H9 (cell line): ENCODE measurements around the gene BFSP1. TPM values are rescaled to one million over a fixed set of nuclear protein-coding genes. Genes with fewer than 3 reads are reported as not detected.

ENCODE experiments used
- DNase-seq: peaks from one replicate; pipeline ENCODE4 v3.0.0-alpha.2; 2017
- H2AFZ ChIP-seq: one replicate; pipeline ENCODE4 v1.6.1; 2013; ENCODE audit warnings: mild to moderate bottlenecking, low read length, control low read depth, moderate library complexity
- H2AK5ac ChIP-seq: 2 replicates; pipeline ENCODE4 v1.6.1; 2013; ENCODE audit warnings: low read length, control low read depth, mixed read lengths; ENCODE audit not compliant: insufficient read length
- H2BK120ac ChIP-seq: one replicate; pipeline ENCODE4 v1.6.1; 2013; ENCODE audit warnings: low read depth, mild to moderate bottlenecking, low read length, control low read depth, inconsistent platforms; ENCODE audit not compliant: poor library complexity, severe bottlenecking
- H2BK12ac ChIP-seq: 2 replicates; pipeline ENCODE4 v1.6.1; 2013; ENCODE audit warnings: low read length, control low read depth, mixed read lengths, low read depth; ENCODE audit not compliant: insufficient read length
- H2BK15ac ChIP-seq: 2 replicates; pipeline ENCODE4 v1.6.1; 2013; ENCODE audit warnings: low read depth, low read length, control low read depth
- H2BK20ac ChIP-seq: one replicate; pipeline ENCODE4 v1.6.1; 2013; ENCODE audit warnings: low read depth, mild to moderate bottlenecking, low read length, control low read depth, inconsistent platforms; ENCODE audit not compliant: poor library complexity, severe bottlenecking
- H2BK5ac ChIP-seq: 2 replicates; pipeline ENCODE4 v1.6.1; 2013; ENCODE audit warnings: low read length, control low read depth, mixed read lengths; ENCODE audit not compliant: insufficient read length
- H3K14ac ChIP-seq: 2 replicates; pipeline ENCODE4 v1.6.1; 2013; ENCODE audit warnings: low read length, control low read depth; ENCODE audit not compliant: insufficient read depth
- H3K18ac ChIP-seq: 2 replicates; pipeline ENCODE4 v1.6.1; 2013; ENCODE audit warnings: low read depth, mild to moderate bottlenecking, mixed read lengths, low read length, control low read depth; ENCODE audit not compliant: insufficient read length
- H3K23ac ChIP-seq: 2 replicates; pipeline ENCODE4 v1.6.1; 2013; ENCODE audit warnings: low read length, control low read depth, mixed read lengths, low read depth; ENCODE audit not compliant: insufficient read length
- H3K23me2 ChIP-seq: 2 replicates; pipeline ENCODE4 v1.6.1; 2013; ENCODE audit warnings: low read depth, mild to moderate bottlenecking, mixed read lengths, low read length, control low read depth; ENCODE audit not compliant: insufficient read length, poor library complexity, severe bottlenecking
- H3K27ac ChIP-seq: 2 replicates; pipeline ENCODE4 v1.5.1; 2013; ENCODE audit warnings: low read length, control low read depth, mixed read lengths, low read depth; ENCODE audit not compliant: insufficient read length
- H3K27me3 ChIP-seq: 2 replicates; pipeline ENCODE4 v1.6.1; 2013; ENCODE audit warnings: low read length, control low read depth, inconsistent platforms; ENCODE audit not compliant: insufficient read depth
- H3K4ac ChIP-seq: 2 replicates; pipeline ENCODE4 v1.6.1; 2013; ENCODE audit warnings: low read depth, mild to moderate bottlenecking, control low read depth, inconsistent platforms, low read length, moderate library complexity
- H3K4me1 ChIP-seq: 2 replicates; pipeline ENCODE4 v1.6.1; 2013; ENCODE audit warnings: low read length, control low read depth, inconsistent platforms; ENCODE audit not compliant: insufficient read depth
- H3K4me2 ChIP-seq: 2 replicates; pipeline ENCODE4 v1.6.1; 2013; ENCODE audit warnings: low read length, control low read depth, mixed read lengths; ENCODE audit not compliant: insufficient read length, insufficient read depth
- H3K56ac ChIP-seq: 2 replicates; pipeline ENCODE4 v1.6.1; 2013; ENCODE audit warnings: low read depth, mild to moderate bottlenecking, mixed read lengths, low read length, control low read depth; ENCODE audit not compliant: insufficient read length
- H3K79me1 ChIP-seq: 2 replicates; pipeline ENCODE4 v1.6.1; 2013; ENCODE audit warnings: low read depth, mild to moderate bottlenecking, moderate library complexity, low read length, control low read depth, inconsistent platforms; ENCODE audit not compliant: insufficient read depth, poor library complexity, severe bottlenecking
- H3K79me2 ChIP-seq: 2 replicates; pipeline ENCODE4 v1.6.1; 2013; ENCODE audit warnings: low read length, control low read depth, inconsistent platforms; ENCODE audit not compliant: insufficient read depth
- H3K9ac ChIP-seq: 2 replicates; pipeline ENCODE4 v1.6.1; 2013; ENCODE audit warnings: low read length, control low read depth, mixed read lengths; ENCODE audit not compliant: insufficient read length; ENCODE audit errors: extremely low read depth
- H3K9me3 ChIP-seq: one replicate; pipeline ENCODE4 v1.6.1; 2013; ENCODE audit warnings: low read depth, low read length, inconsistent platforms; ENCODE audit not compliant: control insufficient read depth
- H3T11ph ChIP-seq: one replicate; pipeline ENCODE4 v1.6.1; 2013; ENCODE audit warnings: mild to moderate bottlenecking, low read length, control low read depth, inconsistent platforms
- H4K20me1 ChIP-seq: one replicate; pipeline ENCODE4 v1.6.1; 2013; ENCODE audit not compliant: control insufficient read depth, insufficient read length, insufficient read depth
- H4K5ac ChIP-seq: 2 replicates; pipeline ENCODE4 v1.6.1; 2013; ENCODE audit warnings: low read depth, mild to moderate bottlenecking, mixed read lengths, low read length, control low read depth; ENCODE audit not compliant: insufficient read length
- H4K8ac ChIP-seq: replicated peaks from 2 replicates; pipeline ENCODE4 v1.6.1; 2013; ENCODE audit warnings: low read length, control low read depth, mixed read lengths, low read depth; ENCODE audit not compliant: insufficient read length
- H4K91ac ChIP-seq: 2 replicates; pipeline ENCODE4 v1.6.1; 2013; ENCODE audit warnings: low read depth, mild to moderate bottlenecking, moderate library complexity, mixed read lengths, low read length, control low read depth; ENCODE audit not compliant: insufficient read length
- H3K27ac Mint-ChIP-seq, 3 experiments: 2 replicates in 2 of 3; 3 replicates in 1 of 3; pipeline ENCODE4 v1.8.0; 2020 to 2021; ENCODE audit warnings: mixed read lengths in 3 of 3, mild to moderate bottlenecking in 1 of 3, moderate library complexity in 1 of 3
- H3K27me3 Mint-ChIP-seq: 2 replicates; pipeline ENCODE4 v1.8.0; 2021; ENCODE audit warnings: low read depth, mild to moderate bottlenecking, moderate library complexity, mixed read lengths
- H3K36me3 Mint-ChIP-seq, 3 experiments: 2 replicates in 2 of 3; 3 replicates in 1 of 3; pipeline ENCODE4 v1.8.0; 2020 to 2021; ENCODE audit warnings: low read depth in 3 of 3, mixed read lengths in 3 of 3; ENCODE audit not compliant: insufficient read depth in 1 of 3
- H3K4me1 Mint-ChIP-seq, 2 experiments: 2 replicates each; pipeline ENCODE4 v1.8.0; 2020; ENCODE audit warnings: mixed read lengths in 2 of 2
- H3K4me3 Mint-ChIP-seq, 2 experiments: 2 replicates in 1 of 2; 3 replicates in 1 of 2; pipeline ENCODE4 v1.8.0; 2020 to 2021; ENCODE audit warnings: mild to moderate bottlenecking in 2 of 2, mixed read lengths in 2 of 2, moderate library complexity in 1 of 2
- H3K9me3 Mint-ChIP-seq, 2 experiments: 2 replicates in 1 of 2; 3 replicates in 1 of 2; pipeline ENCODE4 v1.8.0; 2020; ENCODE audit warnings: mild to moderate bottlenecking in 2 of 2, mixed read lengths in 2 of 2, moderate library complexity in 1 of 2
- CTCF ChIP-seq: fragments of 200-600 bp; sonication (generic); conservative IDR thresholded peaks from 3 replicates; pipeline ENCODE4 v1.8.0; 2021; ENCODE audit warnings: antibody characterized with exemption, mild to moderate bottlenecking
- WGBS: extraction: QIAGEN DNeasy Blood & Tissue Kit; methylation state at CpG from one replicate; pipeline ENCODE4 v1.1.7; 2013; ENCODE audit warnings: missing lambda C conversion rate, low lambda C conversion rate, mixed read lengths; ENCODE audit not compliant: insufficient read length; ENCODE audit errors: extremely low coverage; 5-methylcytosine and 5-hydroxymethylcytosine counted together
- total RNA-seq: library from RNA; stranded (reverse); gene quantifications from 2 replicates; pipeline ENCODE4 v1.2.1, GENCODE V29; 2021

BFSP1 gene
- total RNA-seq, 1 experiment from 2014 or later: 9.4 TPM

- Histone ChIP-seq H3K79me1 (no peaks in the 10 kb centered on the region), H4K91ac (no peak overlapping the region), H3K79me2 (no peaks in the 10 kb centered on the region), H3K4me2 (peak overlapping the region; percentile 30), H3K14ac (no peak overlapping the region), H2BK5ac (no peak overlapping the region), H4K20me1 (no peaks in the 10 kb centered on the region), H3K27ac (peak overlapping the region; percentile 79), H2AK5ac (no peak overlapping the region), H3K4ac (no peak overlapping the region), H2BK12ac (no peak overlapping the region), H3K23me2 (no peaks in the 10 kb centered on the region), H3K27me3 (no peaks in the 10 kb centered on the region), H4K5ac (no peak overlapping the region), H3K56ac (no peak overlapping the region), H2AFZ (no peak overlapping the region), H3K9me3 (no peaks in the 10 kb centered on the region), H2BK15ac (no peak overlapping the region), H3K23ac (no peak overlapping the region), H3T11ph (no peak overlapping the region), H2BK20ac (no peak overlapping the region), H3K18ac (no peak overlapping the region), H3K4me1 (peaks cover 5% of the 10 kb centered on the region; the same call in 1 of the 2 replicates), H4K8ac (no peak overlapping the region), H2BK120ac (no peak overlapping the region), H3K9ac (no peak overlapping the region)
- DNase-seq: no peak
- H3K4me3 Mint-ChIP-seq: no peak overlapping the region; a peak in 1 of 5 replicates
- H3K9me3 Mint-ChIP-seq: peaks cover 0 to 4% of the 10 kb centered on the region in 2 experiments; a peak in 3 of 5 replicates
- peaks cover 31 to 32% of the 10 kb centered on the region in 2 experiments for H3K4me1 Mint-ChIP-seq
- peaks cover 14% of the 10 kb centered on the region for H3K27me3 Mint-ChIP-seq
- H3K27ac Mint-ChIP-seq: peak overlapping the region in 1 of 3 experiments; percentile 56; a peak in 1 of 7 replicates
- peaks cover 0 to 2% (median 0%) of the 10 kb centered on the region in 3 experiments; a peak in 3 of 7 replicates for H3K36me3 Mint-ChIP-seq
- WGBS: no CpG with 5 or more reads among the region's 3 CpGs
- no peak for TF ChIP-seq CTCF
Measured at GRCh38 chr20:17534077-17534476, 2.9 kb upstream of the BFSP1 start.
